SU-DHL-6 (cell line): ENCODE measurements around the gene MYOM1.

ENCODE experiments used
- EZH2phosphoT487 ChIP-seq: fragments of 200-600 bp; sonication (generic), shearing (Covaris generic); conservative IDR thresholded peaks from 2 replicates; pipeline ENCODE4 v1.6.1; 2018; ENCODE audit warnings: mild to moderate bottlenecking, antibody characterized with exemption, low read length, moderate library complexity, mixed read lengths
- TF ChIP-seq, protein P1 (sequence below): fragments of 200-600 bp; sonication (generic); IDR thresholded peaks from one replicate; pipeline ENCODE4 v1.5.1; 2017; ENCODE audit warnings: antibody characterized with exemption, mild to moderate bottlenecking, low read length, moderate library complexity; ENCODE audit not compliant: insufficient read depth, poor library complexity, severe bottlenecking

DNA sequence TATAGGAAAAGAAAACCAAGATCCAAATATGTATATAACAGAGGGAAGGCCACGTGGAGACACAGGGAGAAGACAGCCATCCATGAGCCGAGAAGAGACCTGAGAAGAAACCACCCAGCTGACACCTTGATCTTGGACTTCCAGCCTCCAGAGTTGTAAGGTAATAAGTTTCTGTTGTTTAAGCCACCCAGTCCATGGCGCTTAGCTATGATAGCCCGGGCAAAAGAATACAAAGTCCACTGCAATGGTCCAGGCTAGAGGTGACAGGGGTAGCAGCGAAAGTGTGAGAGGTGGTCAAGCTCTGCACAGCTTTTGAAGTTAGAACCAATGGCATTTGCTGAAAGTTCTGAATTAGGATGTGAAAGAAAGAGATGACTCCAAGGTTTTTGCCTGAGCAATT is 2.8 kb downstream of the MYOM1 start:
- TF ChIP-seq, protein P1, sequence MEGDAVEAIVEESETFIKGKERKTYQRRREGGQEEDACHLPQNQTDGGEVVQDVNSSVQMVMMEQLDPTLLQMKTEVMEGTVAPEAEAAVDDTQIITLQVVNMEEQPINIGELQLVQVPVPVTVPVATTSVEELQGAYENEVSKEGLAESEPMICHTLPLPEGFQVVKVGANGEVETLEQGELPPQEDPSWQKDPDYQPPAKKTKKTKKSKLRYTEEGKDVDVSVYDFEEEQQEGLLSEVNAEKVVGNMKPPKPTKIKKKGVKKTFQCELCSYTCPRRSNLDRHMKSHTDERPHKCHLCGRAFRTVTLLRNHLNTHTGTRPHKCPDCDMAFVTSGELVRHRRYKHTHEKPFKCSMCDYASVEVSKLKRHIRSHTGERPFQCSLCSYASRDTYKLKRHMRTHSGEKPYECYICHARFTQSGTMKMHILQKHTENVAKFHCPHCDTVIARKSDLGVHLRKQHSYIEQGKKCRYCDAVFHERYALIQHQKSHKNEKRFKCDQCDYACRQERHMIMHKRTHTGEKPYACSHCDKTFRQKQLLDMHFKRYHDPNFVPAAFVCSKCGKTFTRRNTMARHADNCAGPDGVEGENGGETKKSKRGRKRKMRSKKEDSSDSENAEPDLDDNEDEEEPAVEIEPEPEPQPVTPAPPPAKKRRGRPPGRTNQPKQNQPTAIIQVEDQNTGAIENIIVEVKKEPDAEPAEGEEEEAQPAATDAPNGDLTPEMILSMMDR, result no peak
- TF ChIP-seq EZH2phosphoT487, result no peak
